Measurements from ENCODE around the gene TMEM167B.
"Not testable (repeated sequence)": the region's sequence is repeated elsewhere in the genome, so short reads cannot be mapped to it uniquely, and the experiment has no call there.

The TMEM167B gene

DNA sequence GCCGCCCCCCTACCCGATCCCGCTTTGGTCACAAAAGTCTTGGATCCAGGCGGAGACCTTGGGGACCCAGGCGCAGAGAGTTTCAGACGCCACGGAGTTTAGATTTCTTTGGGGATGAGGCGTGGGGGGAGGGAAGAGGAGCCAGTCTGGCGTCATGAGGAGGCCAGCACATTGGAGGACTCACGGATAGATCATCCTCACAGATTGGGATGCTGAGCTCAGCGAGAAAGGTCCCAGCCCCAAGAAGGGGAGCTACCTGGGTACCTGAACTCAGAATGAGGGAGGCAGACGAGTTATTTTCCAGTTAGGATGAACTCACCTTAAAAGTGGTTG lies 23.7 kb downstream of the TMEM167B start:
- no peak overlapping the region; the same call in 1 of the 2 replicates for H3K4me3 ChIP-seq (ENCODE audit: low read length)
- TF ChIP-seq ZNF274 (IDR thresholded peaks at IDR 0.05; ENCODE audit: low read depth, low read length): no peak

DNA sequence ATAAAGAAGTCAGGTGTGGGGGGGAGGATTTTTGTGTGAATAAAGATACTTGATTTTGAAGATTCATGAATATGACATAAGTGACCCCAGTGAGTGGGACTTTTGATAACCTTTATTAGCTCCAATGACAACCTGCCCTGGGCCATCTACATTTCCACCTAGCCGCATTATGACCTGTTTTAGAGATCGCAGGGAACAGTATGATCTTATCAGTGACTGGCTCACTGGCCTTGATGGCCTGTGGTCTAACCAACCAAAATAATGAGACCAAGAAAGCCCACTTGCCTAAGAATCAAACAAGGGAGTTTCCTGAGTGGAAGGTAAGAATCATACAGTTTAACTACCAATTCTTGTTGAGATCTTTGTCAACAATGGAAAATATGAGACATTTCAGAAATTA lies 25.1 kb downstream of the TMEM167B start:
- no peak for TF ChIP-seq ZNF274 (IDR thresholded peaks at IDR 0.05; ENCODE audit: low read depth, low read length)
- H3K4me3 ChIP-seq (ENCODE audit: low read length): no peak overlapping the region

DNA sequence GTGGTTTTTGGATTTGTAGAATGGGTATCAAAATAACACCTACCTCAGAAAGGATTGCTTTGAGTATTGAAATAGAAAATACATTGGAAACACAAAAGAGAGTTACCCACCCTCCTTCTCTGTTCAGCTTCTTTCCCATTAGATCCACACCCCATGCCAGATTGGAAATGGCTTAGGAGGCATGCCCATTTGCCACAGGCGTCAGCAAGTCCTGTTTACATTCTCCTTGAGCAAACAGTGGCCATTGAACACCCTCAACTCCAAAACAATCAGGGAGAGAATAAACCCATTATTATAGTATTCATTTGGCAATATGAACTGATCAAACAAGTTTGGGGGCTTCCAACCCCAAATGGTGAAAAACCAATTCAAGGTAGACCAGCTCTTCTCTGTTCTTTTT lies 25.7 kb downstream of the TMEM167B start:
- no peak overlapping the region for H3K4me3 ChIP-seq (ENCODE audit: low read length)
- TF ChIP-seq ZNF274 (IDR thresholded peaks at IDR 0.05; ENCODE audit: low read depth, low read length): no peak

DNA sequence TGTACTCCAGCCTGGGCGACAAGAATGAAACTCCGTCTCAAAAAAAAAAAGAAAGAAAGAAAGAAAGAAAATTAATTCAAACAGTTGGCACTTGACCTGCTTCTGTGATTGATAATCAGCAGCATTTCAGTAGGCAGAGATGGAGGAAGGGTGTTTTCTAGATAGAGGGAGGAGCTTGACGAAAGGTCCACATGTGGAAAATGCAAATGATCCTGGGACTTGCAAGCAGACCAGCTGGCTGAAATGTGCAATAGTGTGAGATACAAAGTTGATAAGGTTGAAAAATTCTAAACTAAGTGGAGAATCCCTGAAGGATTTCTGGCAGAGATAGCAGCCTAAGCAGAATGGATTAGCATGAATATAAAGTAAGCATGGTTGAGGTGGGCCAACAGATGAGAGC lies 27.5 kb downstream of the TMEM167B start:
- H3K4me3 ChIP-seq (ENCODE audit: low read length): no peak overlapping the region
- TF ChIP-seq ZNF274 (IDR thresholded peaks at IDR 0.05; ENCODE audit: low read depth, low read length): no peak

DNA sequence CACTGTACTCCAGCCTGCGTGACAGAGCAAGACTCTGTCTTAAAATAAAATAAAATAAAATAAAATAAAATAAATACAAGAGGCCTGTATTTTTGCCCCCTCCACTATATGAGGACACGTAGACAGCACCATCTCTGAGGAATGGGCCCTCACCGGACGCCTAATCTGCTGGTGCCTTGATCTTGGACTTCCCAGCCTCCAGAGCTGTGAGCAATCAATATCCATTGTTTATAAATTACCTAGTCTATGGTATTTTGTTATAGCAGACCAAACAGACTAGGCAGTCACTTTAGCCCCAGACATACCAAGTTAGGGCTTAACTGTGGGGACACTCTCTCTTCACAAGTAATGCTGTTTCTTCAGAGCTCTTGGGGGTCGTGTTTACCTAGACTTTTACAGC lies 29.8 kb downstream of the TMEM167B start:
- TF ChIP-seq ZNF274 (IDR thresholded peaks at IDR 0.05; ENCODE audit: low read depth, low read length): no peak

DNA sequence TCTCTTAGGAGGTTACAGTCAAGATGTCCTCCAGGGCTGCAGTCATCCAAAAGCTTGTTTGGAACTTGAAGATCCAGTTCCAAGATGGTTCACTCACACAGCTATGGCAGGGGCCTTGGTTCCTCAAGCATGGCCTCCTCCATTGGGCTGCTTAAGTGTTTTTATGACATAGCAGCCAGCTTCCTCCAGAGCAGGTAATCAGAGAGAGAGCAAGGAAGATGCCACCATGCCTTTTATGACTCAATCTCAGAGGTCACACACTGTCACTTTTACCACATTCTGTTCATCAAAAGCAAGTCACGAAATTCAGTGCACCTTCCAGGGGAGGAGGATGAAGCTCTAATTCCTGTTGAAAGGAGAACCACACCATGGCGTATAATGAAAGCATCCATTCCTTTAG lies 40.5 kb downstream of the TMEM167B start:
- TF ChIP-seq ZNF274 (IDR thresholded peaks at IDR 0.05; ENCODE audit: low read depth, low read length): no peak
- H3K4me3 ChIP-seq (ENCODE audit: low read length): no peak overlapping the region

More for the DNA sequence above, 29.8 kb downstream of the TMEM167B start:
- H3K4me3 ChIP-seq (ENCODE audit: low read length): no peak overlapping the region

DNA sequence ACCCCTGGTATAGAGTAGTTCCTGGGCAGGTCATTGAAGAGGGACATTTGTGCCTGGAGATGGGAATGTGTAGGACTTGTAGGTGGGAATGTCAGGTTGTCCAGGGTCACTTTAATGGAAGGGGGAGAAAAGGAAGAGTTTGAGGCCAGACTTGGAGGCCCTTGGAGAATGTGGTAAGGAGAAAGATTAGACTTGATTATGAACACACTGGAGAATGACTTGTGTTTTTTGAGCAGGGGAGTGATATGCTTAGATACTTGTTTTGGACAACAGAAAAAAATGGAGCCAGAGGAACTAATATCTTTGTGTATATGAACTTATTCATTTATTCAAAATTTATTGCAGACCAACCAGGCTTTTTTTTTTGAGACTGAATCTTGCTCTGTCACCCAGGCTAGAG lies 41.2 kb downstream of the TMEM167B start:
- H3K4me3 ChIP-seq (ENCODE audit: low read length): no peak overlapping the region
- no peak for TF ChIP-seq ZNF274 (IDR thresholded peaks at IDR 0.05; ENCODE audit: low read depth, low read length)

DNA sequence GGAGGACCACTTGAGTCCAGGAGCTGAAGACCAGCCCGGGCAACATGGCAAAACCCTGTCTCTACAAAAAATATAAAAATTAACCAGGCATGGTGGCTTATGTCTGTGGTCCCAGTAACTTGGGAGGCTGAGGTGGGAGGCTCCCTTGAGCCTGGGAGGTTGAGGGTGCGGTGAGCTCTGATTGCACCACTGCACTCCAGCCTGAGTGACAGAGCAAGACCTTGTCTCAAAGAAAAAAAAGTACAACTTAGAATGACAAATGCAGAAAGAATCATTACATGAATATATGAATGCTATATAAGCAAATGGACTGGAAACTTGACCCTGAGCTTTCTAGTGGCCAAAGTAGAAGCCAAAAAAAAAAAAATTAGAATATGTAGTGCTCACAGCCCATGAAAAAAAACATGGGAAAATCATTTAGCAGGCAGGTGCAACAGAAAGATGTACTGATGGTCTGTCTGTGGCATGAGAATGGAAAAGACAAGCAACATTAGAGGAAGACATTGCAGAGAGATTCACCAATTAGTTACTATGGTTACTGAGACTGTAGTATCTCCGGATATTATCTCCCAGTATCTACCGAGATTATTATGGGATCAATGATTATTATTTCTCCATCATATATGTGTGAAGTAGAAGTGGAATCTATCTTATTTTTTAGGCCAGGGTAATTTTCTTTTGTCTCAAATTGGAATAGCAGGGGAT lies 42.6 kb downstream of the TMEM167B start:
- no peak for TF ChIP-seq ZNF274 (IDR thresholded peaks at IDR 0.05; ENCODE audit: low read depth, low read length)
- no peak overlapping the region for H3K4me3 ChIP-seq (ENCODE audit: low read length)

DNA sequence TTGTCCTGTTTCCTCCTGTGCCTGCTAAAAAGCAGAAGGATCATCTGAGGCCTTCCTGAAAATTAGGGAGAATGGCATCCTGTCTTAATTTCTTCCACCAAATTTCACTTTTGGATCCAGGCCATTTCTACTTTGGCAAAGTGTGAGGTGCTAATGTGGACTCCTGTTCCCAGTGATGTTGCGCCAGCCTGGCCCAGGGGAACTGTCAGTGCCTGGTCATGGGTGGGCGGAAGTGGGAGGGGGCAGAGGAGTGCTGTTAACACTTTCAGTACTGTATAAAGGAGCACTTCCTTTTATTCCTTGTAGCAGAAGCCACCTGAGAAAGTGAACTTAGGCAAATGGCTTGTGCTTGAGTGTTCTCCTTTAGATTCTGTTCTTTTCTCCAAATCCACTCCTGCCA lies 43.3 kb downstream of the TMEM167B start:
- TF ChIP-seq ZNF274 (IDR thresholded peaks at IDR 0.05; ENCODE audit: low read depth, low read length): no peak
- no peak overlapping the region; the same call in 1 of the 2 replicates for H3K4me3 ChIP-seq (ENCODE audit: low read length)

DNA sequence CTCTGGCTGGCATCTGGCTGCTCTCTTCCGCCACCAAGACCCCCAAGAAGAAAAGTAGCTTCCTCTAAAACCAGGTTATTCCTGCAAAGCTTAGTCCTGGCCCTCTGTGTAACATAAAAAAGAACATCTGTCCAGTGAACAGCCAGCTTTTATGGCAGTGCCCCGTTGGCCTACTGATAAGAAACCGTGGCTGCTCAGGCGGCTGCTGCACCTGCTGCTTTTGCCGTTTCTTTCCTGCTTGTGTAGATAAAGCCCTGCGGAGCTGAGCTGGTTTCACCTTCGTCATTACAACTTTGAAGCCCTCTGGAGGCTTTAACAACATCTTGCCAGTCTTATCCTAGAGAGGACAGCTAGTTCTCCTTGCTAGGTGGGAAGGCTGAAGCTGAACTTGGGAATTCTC lies 43.9 kb downstream of the TMEM167B start:
- H3K4me3 ChIP-seq (ENCODE audit: low read length): peak overlapping the region; percentile 8; the same call in 1 of the 2 replicates
- TF ChIP-seq ZNF274 (IDR thresholded peaks at IDR 0.05; ENCODE audit: low read depth, low read length): no peak

DNA sequence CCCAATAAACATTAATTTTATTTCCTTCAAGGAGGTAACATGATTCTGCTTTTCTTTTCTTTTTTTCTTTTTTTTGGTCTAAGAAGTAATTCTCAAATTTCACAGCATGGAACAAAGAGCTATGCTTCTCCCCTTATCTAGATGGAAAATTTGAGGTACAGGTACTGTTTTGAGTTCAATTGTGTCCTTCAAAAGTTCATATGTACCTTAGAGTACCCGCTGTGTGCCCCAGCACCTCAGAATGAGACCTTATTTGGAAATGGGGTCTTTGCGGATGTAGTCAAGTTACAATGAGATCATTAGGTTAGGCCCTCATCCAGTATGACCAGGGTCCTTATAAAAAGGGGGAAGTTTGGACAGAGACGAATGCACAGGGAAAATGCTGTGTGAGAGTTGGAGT lies 45.4 kb downstream of the TMEM167B start:
- no peak for TF ChIP-seq ZNF274 (IDR thresholded peaks at IDR 0.05; ENCODE audit: low read depth, low read length)
- H3K4me3 ChIP-seq (ENCODE audit: low read length): no peak overlapping the region

DNA sequence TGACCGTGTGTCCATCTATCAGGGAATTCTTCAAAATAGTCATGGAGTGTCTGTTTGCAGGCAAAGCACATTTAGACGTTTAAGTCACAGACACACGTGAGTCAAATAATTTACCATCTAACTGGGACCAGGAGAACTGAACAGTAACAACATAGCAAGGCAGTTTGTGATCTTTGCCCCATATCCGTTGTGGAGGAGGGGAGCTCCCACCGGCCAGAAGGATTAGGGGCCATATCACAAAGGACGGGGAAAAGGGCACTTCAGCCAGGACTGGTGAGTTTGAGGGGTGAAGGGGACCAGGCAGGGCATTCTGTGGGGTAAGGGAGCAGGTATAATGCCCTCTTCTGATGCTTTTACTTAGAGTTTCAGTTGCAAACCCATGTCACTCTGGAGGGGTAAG lies 46.2 kb downstream of the TMEM167B start:
- TF ChIP-seq ZNF274 (IDR thresholded peaks at IDR 0.05; ENCODE audit: low read depth, low read length): no peak
- H3K4me3 ChIP-seq (ENCODE audit: low read length): no peak overlapping the region

DNA sequence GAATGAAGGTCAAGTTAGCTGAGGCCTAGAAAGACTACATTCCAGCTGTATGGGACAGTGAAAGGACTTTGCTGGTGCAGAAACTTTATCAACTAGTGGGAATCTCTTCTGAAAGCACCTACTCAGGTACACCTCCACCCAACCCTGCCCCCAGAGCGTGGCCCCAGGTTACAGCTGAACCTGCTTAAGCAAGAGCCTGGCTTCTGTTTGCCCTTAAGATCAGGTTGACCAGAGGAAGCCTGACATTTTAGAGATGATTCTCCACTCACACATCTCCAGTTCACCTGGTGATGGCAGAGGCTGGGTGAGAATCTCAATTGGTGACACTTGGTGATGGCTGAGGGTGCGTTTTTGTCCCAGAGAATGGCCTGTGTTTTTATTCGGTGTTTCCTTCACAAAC lies 47.4 kb downstream of the TMEM167B start:
- no peak overlapping the region for H3K4me3 ChIP-seq (ENCODE audit: low read length)
- no peak for TF ChIP-seq ZNF274 (IDR thresholded peaks at IDR 0.05; ENCODE audit: low read depth, low read length)

DNA sequence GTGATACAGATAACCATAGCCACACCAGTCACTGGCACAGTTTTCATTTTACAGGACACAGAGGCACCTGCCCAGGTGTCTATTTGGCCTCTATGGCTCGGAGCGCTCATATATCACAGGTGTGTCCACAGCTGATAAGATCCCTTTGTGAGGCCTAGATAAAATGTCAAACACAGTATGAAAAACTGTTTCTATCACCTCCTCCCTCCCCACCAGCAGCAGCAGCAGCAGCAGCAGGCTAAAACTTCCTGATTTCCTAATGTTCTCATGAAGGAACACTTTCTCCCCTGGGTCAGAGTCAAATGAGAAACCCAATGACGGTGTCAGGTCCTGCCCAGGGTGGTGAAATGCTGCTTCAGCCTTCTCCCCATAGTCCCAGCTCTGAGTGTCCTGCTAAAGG lies 47.8 kb downstream of the TMEM167B start:
- TF ChIP-seq ZNF274 (IDR thresholded peaks at IDR 0.05; ENCODE audit: low read depth, low read length): no peak
- no peak overlapping the region for H3K4me3 ChIP-seq (ENCODE audit: low read length)

DNA sequence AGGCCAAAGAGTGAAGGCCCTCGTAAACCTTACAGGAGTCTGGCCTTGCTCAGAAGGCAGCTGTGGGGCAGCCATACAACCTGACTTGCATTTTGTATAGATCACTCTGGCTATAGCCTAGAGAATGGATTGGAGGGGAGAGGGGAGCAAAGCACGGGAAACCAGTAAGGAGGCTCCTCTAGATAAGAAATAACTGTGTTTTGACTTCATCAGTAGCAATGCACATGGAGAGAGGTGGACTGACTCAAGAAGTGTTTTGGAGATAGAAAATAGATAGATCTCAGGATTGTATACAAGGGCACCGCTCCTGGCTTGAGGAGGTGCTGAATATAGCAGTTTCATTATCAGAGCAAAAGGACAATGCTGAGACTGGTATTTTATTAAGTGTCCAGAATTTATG lies 49.8 kb downstream of the TMEM167B start:
- no peak for TF ChIP-seq ZNF274 (IDR thresholded peaks at IDR 0.05; ENCODE audit: low read depth, low read length)
- no peak overlapping the region for H3K4me3 ChIP-seq (ENCODE audit: low read length)

DNA sequence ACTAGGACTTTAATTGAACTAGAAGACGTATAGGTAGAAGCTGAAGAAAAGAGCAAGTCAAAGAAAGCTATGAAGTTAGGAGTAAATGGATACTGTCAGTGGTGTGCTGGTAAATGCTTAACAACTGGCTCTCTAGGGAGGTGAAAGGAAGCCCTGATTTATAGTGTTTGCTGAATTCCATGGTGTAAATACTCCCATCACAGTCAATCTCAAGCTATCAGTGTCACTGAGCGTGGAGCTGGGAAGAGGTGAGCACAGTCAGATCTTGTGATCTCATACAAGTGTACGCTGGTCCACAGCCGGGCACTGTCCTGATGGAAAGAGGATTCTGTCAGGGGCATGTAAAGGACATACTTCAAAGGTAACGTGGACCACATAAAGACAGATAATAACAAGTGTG lies 51.7 kb downstream of the TMEM167B start:
- no peak for TF ChIP-seq ZNF274 (IDR thresholded peaks at IDR 0.05; ENCODE audit: low read depth, low read length)
- no peak overlapping the region for H3K4me3 ChIP-seq (ENCODE audit: low read length)

DNA sequence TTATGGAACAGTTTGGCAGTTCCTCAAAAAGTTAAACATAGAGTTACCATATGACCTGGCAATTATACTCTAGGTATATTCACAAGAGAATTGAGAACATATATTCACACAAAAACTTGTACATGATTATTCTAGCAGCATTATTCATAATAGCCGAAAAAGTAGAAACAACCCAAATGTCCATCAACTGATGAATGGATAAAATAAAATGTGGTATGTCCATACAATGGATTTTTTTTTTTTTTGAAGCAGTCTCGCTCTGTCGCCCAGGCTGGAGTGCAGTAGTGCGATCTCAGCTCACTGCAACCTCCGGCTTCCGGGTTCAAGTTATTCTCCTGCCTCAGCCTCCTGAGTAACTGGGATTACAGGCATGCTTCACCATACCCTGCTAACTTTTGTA lies 52.2 kb downstream of the TMEM167B start:
- H3K4me3 ChIP-seq (ENCODE audit: low read length): not testable (repeated sequence)
